Measurements from ENCODE around the gene LUC7L. TPM values are rescaled to one million over a fixed set of nuclear protein-coding genes. Genes with fewer than 3 reads are reported as not detected.
A peak's percentile ranks its signal among the peaks of the same experiment; 100 is the strongest.

The LUC7L gene
- total RNA-seq, 1 experiment from 2014 or later, result 137 TPM

DNA sequence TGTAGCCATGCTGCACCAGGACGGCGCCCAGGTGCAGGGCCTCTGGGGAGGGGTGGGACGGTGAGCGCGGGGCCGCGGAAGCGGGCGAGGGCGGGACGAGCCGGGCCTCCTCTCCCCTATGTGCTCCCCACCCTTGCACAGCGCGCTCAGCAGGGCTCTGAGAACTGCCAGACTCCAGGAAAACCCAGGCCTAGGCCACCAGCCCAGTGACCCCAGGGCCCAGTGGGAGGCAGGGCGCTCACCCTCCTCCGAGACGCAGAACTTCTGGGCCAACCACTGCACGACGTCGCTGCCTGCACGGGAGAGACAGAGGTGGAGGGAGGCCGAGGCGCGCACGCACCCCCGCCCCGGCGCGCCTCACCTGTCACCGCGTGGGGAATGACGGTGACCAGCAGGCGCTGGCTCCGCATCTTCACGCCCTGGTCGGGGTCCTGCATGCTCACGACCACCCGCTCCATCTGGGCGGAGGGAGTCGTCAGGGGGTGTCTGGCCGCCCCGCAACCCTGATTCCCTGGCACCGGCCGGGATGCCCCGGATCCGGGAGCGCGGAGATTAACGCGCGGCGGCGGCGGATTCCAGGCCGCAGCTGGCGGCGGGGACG, 45.9 kb upstream of the LUC7L start:
- peak overlapping the region; percentile 58 to 75 for H3K4me3 Mint-ChIP-seq
- H4K91ac ChIP-seq (ENCODE audit: insufficient read length, low read depth, low read length), result no peak overlapping the region

More for the DNA sequence above, 45.9 kb upstream of the LUC7L start:
- H3K36me3 Mint-ChIP-seq (ENCODE audit: insufficient read depth in 1 of 3, low read depth in 3 of 3), result no peaks in the 10 kb centered on the region
- H3K9me3 Mint-ChIP-seq, result no peaks in the 10 kb centered on the region; a peak in 1 of 5 replicates
- Histone ChIP-seq H3K4me1 (ENCODE audit: insufficient read depth, low read length) (no peaks in the 10 kb centered on the region), H3K4ac (ENCODE audit: low read depth, low read length) (no peak overlapping the region), H4K8ac (replicated peaks; ENCODE audit: insufficient read length, low read depth, low read length) (no peak overlapping the region), H3K9me3 (ENCODE audit: control insufficient read depth, low read depth, low read length) (no peaks in the 10 kb centered on the region), H3K79me1 (ENCODE audit: insufficient read depth, low read depth, low read length, poor library complexity, severe bottlenecking) (no peaks in the 10 kb centered on the region), H4K5ac (ENCODE audit: insufficient read length, low read depth, low read length) (no peak overlapping the region), H3K79me2 (ENCODE audit: insufficient read depth, low read length) (no peaks in the 10 kb centered on the region), H2AK5ac (ENCODE audit: insufficient read length, low read length) (no peak overlapping the region), H3K23ac (ENCODE audit: insufficient read length, low read depth, low read length) (no peak overlapping the region), H2BK20ac (ENCODE audit: low read depth, low read length, poor library complexity, severe bottlenecking) (no peak overlapping the region), H3K14ac (ENCODE audit: insufficient read depth, low read length) (no peak overlapping the region), H3K27ac (ENCODE audit: insufficient read length, low read depth, low read length) (no peak overlapping the region), H2BK120ac (ENCODE audit: low read depth, low read length, poor library complexity, severe bottlenecking) (no peak overlapping the region), H3K4me2 (ENCODE audit: insufficient read depth, insufficient read length, low read length) (peak overlapping the region; percentile 23), H3T11ph (ENCODE audit: low read length) (no peak overlapping the region), H2AFZ (ENCODE audit: low read length) (no peak overlapping the region), H3K27me3 (ENCODE audit: insufficient read depth, low read length) (peaks cover 3% of the 10 kb centered on the region; the same call in 1 of the 2 replicates), H3K23me2 (ENCODE audit: insufficient read length, low read depth, low read length, poor library complexity, severe bottlenecking) (peaks cover 5% of the 10 kb centered on the region), H2BK5ac (ENCODE audit: insufficient read length, low read length) (no peak overlapping the region), H3K56ac (ENCODE audit: insufficient read length, low read depth, low read length) (no peak overlapping the region), H4K20me1 (ENCODE audit: control insufficient read depth, insufficient read depth, insufficient read length) (no peaks in the 10 kb centered on the region), H2BK12ac (ENCODE audit: insufficient read length, low read depth, low read length) (no peak overlapping the region), H2BK15ac (ENCODE audit: low read depth, low read length) (no peak overlapping the region), H3K9ac (ENCODE audit: extremely low read depth, insufficient read length, low read length) (no peak overlapping the region), H3K18ac (ENCODE audit: insufficient read length, low read depth, low read length) (no peak overlapping the region)
- peak; percentile 55 for DNase-seq
- H3K27me3 Mint-ChIP-seq (ENCODE audit: low read depth), result peaks cover 48% of the 10 kb centered on the region
- TF ChIP-seq, protein P1, sequence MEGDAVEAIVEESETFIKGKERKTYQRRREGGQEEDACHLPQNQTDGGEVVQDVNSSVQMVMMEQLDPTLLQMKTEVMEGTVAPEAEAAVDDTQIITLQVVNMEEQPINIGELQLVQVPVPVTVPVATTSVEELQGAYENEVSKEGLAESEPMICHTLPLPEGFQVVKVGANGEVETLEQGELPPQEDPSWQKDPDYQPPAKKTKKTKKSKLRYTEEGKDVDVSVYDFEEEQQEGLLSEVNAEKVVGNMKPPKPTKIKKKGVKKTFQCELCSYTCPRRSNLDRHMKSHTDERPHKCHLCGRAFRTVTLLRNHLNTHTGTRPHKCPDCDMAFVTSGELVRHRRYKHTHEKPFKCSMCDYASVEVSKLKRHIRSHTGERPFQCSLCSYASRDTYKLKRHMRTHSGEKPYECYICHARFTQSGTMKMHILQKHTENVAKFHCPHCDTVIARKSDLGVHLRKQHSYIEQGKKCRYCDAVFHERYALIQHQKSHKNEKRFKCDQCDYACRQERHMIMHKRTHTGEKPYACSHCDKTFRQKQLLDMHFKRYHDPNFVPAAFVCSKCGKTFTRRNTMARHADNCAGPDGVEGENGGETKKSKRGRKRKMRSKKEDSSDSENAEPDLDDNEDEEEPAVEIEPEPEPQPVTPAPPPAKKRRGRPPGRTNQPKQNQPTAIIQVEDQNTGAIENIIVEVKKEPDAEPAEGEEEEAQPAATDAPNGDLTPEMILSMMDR (conservative IDR thresholded peaks at IDR 0.05), result no peak
- no peak overlapping the region for H3K27ac Mint-ChIP-seq
- WGBS (ENCODE audit: extremely low coverage, insufficient read length, low lambda C conversion rate), result no CpG with 5 or more reads among the region's 58 CpGs
- peaks cover 0 to 2% of the 10 kb centered on the region in 2 experiments; a peak in 1 of 4 replicates for H3K4me1 Mint-ChIP-seq
